Esophagus squamous epithelium (tissue), 4 donors: Measurements from ENCODE around the gene VPS26A.

Experiments
- POLR2A ChIP-seq, 4 donors: fragments of 450-650 bp; IDR thresholded peaks; one replicate each; pipeline ENCODE4 v1.6.1; 2017; ENCODE audit warnings: antibody characterized with exemption in 4 of 4, mild to moderate bottlenecking in 4 of 4, moderate library complexity in 3 of 4
- TF ChIP-seq, protein P1 (sequence below), 6 experiments: fragments of 450-650 bp in 4 of 6; fragments of 200-600 bp in 2 of 6; sonication (generic) in 2 of 6; IDR thresholded peaks; one replicate each; pipeline ENCODE4 v1.5.1; 2016 to 2019; ENCODE audit warnings: antibody characterized with exemption in 6 of 6, mild to moderate bottlenecking in 4 of 6, moderate library complexity in 4 of 6

DNA sequence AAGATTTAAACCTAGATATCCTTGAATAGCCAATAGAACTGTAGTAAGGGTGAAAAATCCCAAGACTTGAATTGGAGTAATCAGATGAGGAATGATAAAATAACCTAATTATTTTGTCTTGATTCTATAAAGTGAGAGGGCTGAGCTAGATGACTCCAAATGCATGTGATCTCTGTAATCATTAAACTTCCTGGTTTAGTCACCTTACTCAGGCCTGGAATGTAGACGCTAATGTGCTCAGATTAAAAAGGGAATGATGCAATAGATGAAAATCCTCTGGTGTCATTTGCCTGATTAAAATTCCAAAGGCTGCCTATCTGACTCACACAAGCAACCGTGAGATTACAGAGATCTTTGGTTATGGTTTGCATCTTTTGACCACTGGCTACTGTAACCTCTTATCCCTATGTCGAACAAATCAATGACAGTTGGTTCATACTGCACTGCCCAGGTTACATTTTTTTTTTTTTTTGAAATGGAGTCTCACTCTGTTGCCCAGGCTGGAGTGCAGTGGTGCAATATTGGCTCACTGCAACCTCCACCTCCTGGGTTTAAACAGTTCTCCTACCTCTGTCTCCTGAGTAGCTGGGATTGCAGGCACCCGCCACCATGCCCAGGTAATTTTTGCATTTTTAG, 93.3 kb downstream of the VPS26A start:
- TF ChIP-seq, protein P1, sequence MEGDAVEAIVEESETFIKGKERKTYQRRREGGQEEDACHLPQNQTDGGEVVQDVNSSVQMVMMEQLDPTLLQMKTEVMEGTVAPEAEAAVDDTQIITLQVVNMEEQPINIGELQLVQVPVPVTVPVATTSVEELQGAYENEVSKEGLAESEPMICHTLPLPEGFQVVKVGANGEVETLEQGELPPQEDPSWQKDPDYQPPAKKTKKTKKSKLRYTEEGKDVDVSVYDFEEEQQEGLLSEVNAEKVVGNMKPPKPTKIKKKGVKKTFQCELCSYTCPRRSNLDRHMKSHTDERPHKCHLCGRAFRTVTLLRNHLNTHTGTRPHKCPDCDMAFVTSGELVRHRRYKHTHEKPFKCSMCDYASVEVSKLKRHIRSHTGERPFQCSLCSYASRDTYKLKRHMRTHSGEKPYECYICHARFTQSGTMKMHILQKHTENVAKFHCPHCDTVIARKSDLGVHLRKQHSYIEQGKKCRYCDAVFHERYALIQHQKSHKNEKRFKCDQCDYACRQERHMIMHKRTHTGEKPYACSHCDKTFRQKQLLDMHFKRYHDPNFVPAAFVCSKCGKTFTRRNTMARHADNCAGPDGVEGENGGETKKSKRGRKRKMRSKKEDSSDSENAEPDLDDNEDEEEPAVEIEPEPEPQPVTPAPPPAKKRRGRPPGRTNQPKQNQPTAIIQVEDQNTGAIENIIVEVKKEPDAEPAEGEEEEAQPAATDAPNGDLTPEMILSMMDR (IDR thresholded peaks at IDR 0.05), result no peak
- no peak for TF ChIP-seq POLR2A (IDR thresholded peaks at IDR 0.05)
